Stomach smooth muscle (tissue), 2 donors: ENCODE results near the gene MAP3K15.

Experiments used
- H3K27ac ChIP-seq: one replicate; pipeline ENCODE4 v1.7.0; 2013; ENCODE audit warnings: mild to moderate bottlenecking, low read length, inconsistent platforms
- H3K27me3 ChIP-seq, 2 donors: one replicate each; pipeline ENCODE4 v1.7.0; 2013; ENCODE audit warnings: low read length in 2 of 2; ENCODE audit not compliant: insufficient read depth in 2 of 2, control insufficient read depth in 1 of 2
- H3K36me3 ChIP-seq, 2 donors: one replicate each; pipeline ENCODE4 v1.7.0; 2013; ENCODE audit warnings: low read length in 2 of 2; ENCODE audit not compliant: control insufficient read depth in 2 of 2, insufficient read depth in 2 of 2
- H3K4me1 ChIP-seq: one replicate; pipeline ENCODE4 v1.7.0; 2013; ENCODE audit warnings: low read length; ENCODE audit not compliant: control insufficient read depth, insufficient read depth
- H3K4me3 ChIP-seq, 2 donors: one replicate each; pipeline ENCODE4 v1.7.0; 2013; ENCODE audit warnings: low read length in 2 of 2
- H3K9ac ChIP-seq, 2 donors: one replicate each; pipeline ENCODE4 v1.7.0; 2013; ENCODE audit warnings: low read length in 2 of 2, mild to moderate bottlenecking in 1 of 2
- H3K9me3 ChIP-seq, 2 donors: one replicate each; pipeline ENCODE4 v1.7.0; 2013; ENCODE audit warnings: low read length in 2 of 2; ENCODE audit not compliant: control insufficient read depth in 2 of 2
- donor health status: healthy.
- donor health status: Pancreatic carcinoma.

MAP3K15 gene

DNA sequence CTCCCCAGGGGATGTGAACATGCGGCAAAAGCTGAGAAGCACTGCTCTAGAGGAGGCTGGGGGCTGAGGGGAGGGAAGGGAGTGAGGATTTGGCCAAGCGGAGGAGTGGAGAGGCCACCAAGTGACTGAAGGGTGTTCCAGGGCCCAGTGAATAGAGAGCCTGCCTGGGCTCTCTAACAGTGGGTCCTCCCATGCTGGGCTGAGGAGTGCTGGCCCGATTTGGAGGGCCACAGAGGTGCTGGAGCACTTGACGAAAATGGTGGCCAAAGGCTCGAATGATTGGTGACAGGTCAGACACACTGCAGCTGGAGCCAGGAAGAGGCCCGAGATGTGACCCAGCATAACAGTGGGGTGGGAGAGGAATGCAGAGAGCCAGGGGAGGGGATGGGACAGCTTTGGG, 37.5 kb upstream of the MAP3K15 start:
- H3K36me3 ChIP-seq = no peaks in the 10 kb centered on the region
- no peak overlapping the region for H3K4me3 ChIP-seq
- peaks cover 0 to 9% of the 10 kb centered on the region in 2 donors for H3K27me3 ChIP-seq
- H3K9me3 ChIP-seq = no peaks in the 10 kb centered on the region
- no peak overlapping the region for H3K27ac ChIP-seq
- no peaks in the 10 kb centered on the region for H3K4me1 ChIP-seq
- H3K9ac ChIP-seq = no peak overlapping the region

DNA sequence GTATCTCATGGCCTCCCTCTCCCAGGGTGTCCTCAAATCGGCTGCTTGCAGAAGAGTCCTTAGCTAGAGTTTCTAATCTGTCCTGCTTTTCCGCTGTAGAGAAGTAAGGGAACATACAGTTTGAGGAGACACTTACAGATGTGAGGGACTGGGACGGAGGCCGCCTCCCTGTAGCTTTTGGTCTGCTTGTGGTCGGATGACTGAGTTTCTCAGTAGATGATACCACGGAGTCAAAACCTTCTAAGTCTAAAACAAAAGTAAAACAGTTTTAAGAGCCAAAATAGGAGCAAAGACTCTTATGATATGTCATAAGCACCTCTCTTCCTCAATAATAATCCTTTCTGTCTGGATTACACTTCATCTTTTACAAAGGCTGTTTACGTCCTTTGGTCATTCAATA, 34.5 kb upstream of the MAP3K15 start:
- H3K27me3 ChIP-seq = peaks cover 0 to 11% of the 10 kb centered on the region in 2 donors
- H3K36me3 ChIP-seq = no peaks in the 10 kb centered on the region
- no peak overlapping the region for H3K27ac ChIP-seq
- H3K4me3 ChIP-seq = no peak overlapping the region
- no peaks in the 10 kb centered on the region for H3K4me1 ChIP-seq
- H3K9me3 ChIP-seq = no peaks in the 10 kb centered on the region
- H3K9ac ChIP-seq = no peak overlapping the region

- H3K36me3 ChIP-seq = no peaks in the 10 kb centered on the region
- peaks cover 2% of the 10 kb centered on the region for H3K4me1 ChIP-seq
- peaks cover 0 to 15% of the 10 kb centered on the region in 2 donors for H3K27me3 ChIP-seq
- H3K27ac ChIP-seq = no peak overlapping the region
- no peak overlapping the region for H3K9ac ChIP-seq
- H3K4me3 ChIP-seq = no peak overlapping the region
- H3K9me3 ChIP-seq = no peaks in the 10 kb centered on the region
Observed at GRCh38 chrX:19548934-19549333, 33.6 kb upstream of the MAP3K15 start.

- no peaks in the 10 kb centered on the region for H3K36me3 ChIP-seq
- no peak overlapping the region for H3K9ac ChIP-seq
- peaks cover 0 to 18% of the 10 kb centered on the region in 2 donors for H3K27me3 ChIP-seq
- no peak overlapping the region for H3K27ac ChIP-seq
- peaks cover 2% of the 10 kb centered on the region for H3K4me1 ChIP-seq
- H3K9me3 ChIP-seq = no peaks in the 10 kb centered on the region
- no peak overlapping the region for H3K4me3 ChIP-seq
Observed at GRCh38 chrX:19548279-19548678, 33.0 kb upstream of the MAP3K15 start.

GRCh38 chrX:19545651-19546050, 30.3 kb upstream of the MAP3K15 start:
- Histone ChIP-seq H3K4me1 (peaks cover 2% of the 10 kb centered on the region), H3K9me3 (no peaks in the 10 kb centered on the region), H3K27me3 (peaks cover 0 to 16% of the 10 kb centered on the region in 2 donors), H3K36me3 (no peaks in the 10 kb centered on the region), H3K27ac (no peak overlapping the region), H3K9ac (no peak overlapping the region), H3K4me3 (no peak overlapping the region)

DNA sequence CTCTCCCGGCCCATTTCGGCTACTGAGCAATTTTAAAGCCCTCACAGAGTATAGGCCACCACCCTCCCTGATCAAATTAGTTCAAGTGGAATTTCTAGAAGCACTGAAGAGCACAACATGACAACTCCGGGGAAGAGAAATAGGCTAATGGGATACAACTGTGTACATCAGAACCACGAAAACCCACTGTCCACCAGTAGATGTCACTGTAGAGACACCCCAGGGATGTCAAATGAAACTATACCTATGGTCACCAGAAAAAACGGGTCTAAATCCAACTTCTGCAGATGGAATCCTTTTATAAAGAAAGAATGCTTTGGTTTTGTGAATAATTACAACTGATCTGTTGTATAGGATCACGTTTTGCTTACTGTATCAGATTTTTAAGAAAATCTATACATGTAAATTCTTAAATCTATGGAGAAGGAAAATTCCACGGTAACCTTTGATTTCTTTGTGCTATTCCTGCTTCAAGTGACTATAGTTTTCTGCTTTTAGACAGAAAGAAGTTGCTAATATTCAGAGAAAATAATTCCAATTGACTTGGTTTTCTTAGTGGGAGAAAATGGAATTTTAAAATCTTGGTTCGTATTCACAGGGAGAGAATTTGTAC, 29.5 kb upstream of the MAP3K15 start:
- peaks cover 2% of the 10 kb centered on the region for H3K4me1 ChIP-seq
- H3K36me3 ChIP-seq = no peaks in the 10 kb centered on the region
- no peak overlapping the region for H3K9ac ChIP-seq
- no peak overlapping the region for H3K4me3 ChIP-seq
- H3K27ac ChIP-seq = no peak overlapping the region
- peaks cover 0 to 14% of the 10 kb centered on the region in 2 donors for H3K27me3 ChIP-seq
- H3K9me3 ChIP-seq = no peaks in the 10 kb centered on the region

DNA sequence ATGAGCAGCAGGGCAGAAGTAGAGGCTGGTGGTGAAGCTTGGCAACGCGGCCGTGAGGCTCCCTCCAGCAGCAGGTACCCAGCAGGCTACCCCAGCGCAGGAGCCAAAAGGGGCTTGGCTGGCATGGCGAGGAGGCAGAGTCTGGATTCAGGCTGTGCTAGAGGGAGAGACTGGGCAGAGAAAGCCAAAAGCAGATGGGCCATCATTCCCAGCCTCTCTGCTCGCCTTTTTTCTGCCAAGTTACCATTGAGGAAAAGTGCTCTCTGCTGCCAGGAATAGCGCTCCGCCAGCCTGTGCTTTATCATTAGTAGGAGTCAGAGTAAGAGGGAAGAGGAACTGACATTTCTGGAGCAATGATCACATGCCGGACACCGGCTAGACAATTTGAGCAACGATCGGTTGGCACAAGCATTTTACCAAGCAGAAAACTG, 28.7 kb upstream of the MAP3K15 start:
- Histone ChIP-seq H3K36me3 (no peaks in the 10 kb centered on the region), H3K27ac (no peak overlapping the region), H3K9ac (no peak overlapping the region), H3K4me1 (peaks cover 2% of the 10 kb centered on the region), H3K27me3 (peaks cover 0 to 14% of the 10 kb centered on the region in 2 donors), H3K9me3 (no peaks in the 10 kb centered on the region), H3K4me3 (no peak overlapping the region)

DNA sequence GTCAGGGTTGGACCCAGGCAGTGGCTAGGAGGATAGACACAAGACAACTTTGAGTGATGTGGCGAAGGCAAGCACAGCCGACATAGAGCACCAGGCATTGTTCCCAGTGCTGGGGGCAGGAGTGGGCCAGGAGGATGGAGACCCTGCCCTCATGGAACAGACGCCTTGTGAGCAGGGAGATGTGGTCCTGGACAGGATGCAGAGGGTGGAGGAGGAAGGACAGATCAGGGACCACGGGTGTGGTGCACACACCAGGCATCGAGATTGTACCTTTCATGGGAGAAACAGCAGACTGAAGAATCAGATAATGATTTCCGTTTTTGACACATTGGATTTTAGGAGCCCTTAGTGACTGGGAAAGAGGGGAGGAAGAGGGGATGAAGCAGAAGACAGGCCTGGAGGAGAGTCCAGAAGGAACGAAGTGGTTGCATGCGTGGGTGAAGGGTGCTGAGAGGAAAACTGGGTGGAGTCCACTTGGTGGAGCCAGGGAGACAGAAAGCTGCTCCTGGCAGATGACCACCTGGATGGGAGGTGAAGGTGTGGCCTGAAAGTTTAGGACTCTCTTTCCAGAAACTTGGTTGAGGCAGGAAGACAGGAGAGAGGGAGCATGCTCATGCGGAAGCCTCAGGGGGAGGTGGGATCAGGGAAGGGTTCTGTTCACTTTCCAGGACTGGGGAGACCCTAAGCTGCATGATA, 27.9 kb upstream of the MAP3K15 start:
- H3K4me3 ChIP-seq = no peak overlapping the region
- no peaks in the 10 kb centered on the region for H3K9me3 ChIP-seq
- H3K4me1 ChIP-seq = peaks cover 2% of the 10 kb centered on the region
- H3K27me3 ChIP-seq = peaks cover 0 to 14% of the 10 kb centered on the region in 2 donors
- H3K9ac ChIP-seq = no peak overlapping the region
- H3K36me3 ChIP-seq = no peaks in the 10 kb centered on the region
- H3K27ac ChIP-seq = no peak overlapping the region

- Histone ChIP-seq H3K4me1 (peaks cover 2% of the 10 kb centered on the region), H3K27me3 (peaks cover 0 to 14% of the 10 kb centered on the region in 2 donors), H3K27ac (no peak overlapping the region), H3K9me3 (no peaks in the 10 kb centered on the region), H3K36me3 (no peaks in the 10 kb centered on the region), H3K4me3 (no peak overlapping the region), H3K9ac (no peak overlapping the region)
Observed at GRCh38 chrX:19541931-19542330, 26.6 kb upstream of the MAP3K15 start.

GRCh38 chrX:19541196-19541595, 25.9 kb upstream of the MAP3K15 start:
- peaks cover 0 to 11% of the 10 kb centered on the region in 2 donors for H3K27me3 ChIP-seq
- no peaks in the 10 kb centered on the region for H3K9me3 ChIP-seq
- H3K36me3 ChIP-seq = no peaks in the 10 kb centered on the region
- H3K4me1 ChIP-seq = peaks cover 2% of the 10 kb centered on the region
- H3K27ac ChIP-seq = no peak overlapping the region
- H3K4me3 ChIP-seq = no peak overlapping the region
- H3K9ac ChIP-seq = no peak overlapping the region

GRCh38 chrX:19540076-19540475, 24.8 kb upstream of the MAP3K15 start:
- Histone ChIP-seq H3K9ac (no peak overlapping the region), H3K9me3 (no peaks in the 10 kb centered on the region), H3K27me3 (peaks cover 0 to 10% of the 10 kb centered on the region in 2 donors), H3K4me3 (no peak overlapping the region), H3K27ac (no peak overlapping the region), H3K4me1 (peaks cover 2% of the 10 kb centered on the region), H3K36me3 (no peaks in the 10 kb centered on the region)
